B cell (primary cell): ENCODE data around the gene AOPEP.

ENCODE experiments used
- EZH2 ChIP-seq: IDR thresholded peaks from 2 replicates; pipeline ENCODE4 v1.6.1; 2012; ENCODE audit warnings: borderline replicate concordance, low read depth, mild to moderate bottlenecking, moderate library complexity, low read length; ENCODE audit not compliant: insufficient read depth, poor library complexity, severe bottlenecking
- TF ChIP-seq, protein P1 (sequence below): fragments of 200-600 bp; IDR thresholded peaks from one replicate; pipeline ENCODE4 v1.8.0; 2022; ENCODE audit warnings: antibody characterized with exemption, mild to moderate bottlenecking

DNA sequence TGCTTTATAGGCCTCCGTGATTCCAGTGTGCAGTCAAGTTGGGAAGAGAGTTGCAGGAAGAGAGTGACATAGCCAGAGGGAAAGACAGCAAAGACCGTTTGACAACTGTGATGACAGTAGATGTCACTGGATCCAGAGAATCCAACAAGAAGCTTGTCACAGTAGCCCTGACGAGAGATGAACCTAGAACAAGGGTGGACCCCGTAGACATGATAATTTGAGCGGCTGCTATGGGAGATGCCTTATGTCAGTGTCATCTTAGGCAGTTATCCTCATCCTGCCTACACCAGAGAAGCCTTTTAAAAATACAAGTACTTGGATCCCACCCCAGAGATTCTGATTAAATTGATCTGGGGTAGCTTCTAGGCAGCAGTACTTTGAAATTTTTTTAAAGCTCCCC is 125.4 kb downstream of the AOPEP start:
- TF ChIP-seq, protein P1, sequence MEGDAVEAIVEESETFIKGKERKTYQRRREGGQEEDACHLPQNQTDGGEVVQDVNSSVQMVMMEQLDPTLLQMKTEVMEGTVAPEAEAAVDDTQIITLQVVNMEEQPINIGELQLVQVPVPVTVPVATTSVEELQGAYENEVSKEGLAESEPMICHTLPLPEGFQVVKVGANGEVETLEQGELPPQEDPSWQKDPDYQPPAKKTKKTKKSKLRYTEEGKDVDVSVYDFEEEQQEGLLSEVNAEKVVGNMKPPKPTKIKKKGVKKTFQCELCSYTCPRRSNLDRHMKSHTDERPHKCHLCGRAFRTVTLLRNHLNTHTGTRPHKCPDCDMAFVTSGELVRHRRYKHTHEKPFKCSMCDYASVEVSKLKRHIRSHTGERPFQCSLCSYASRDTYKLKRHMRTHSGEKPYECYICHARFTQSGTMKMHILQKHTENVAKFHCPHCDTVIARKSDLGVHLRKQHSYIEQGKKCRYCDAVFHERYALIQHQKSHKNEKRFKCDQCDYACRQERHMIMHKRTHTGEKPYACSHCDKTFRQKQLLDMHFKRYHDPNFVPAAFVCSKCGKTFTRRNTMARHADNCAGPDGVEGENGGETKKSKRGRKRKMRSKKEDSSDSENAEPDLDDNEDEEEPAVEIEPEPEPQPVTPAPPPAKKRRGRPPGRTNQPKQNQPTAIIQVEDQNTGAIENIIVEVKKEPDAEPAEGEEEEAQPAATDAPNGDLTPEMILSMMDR: no peak
- no peak for TF ChIP-seq EZH2
